RPMI8226 (cell line): ENCODE data around the gene CTSL.
"Not testable (repeated sequence)": the region's sequence is repeated elsewhere in the genome, so short reads cannot be mapped to it uniquely, and the experiment has no call there.

Experiments used
- DNase-seq: peaks from one replicate; pipeline ENCODE4 v3.0.0-alpha.2; 2015

The CTSL gene

GRCh38 chr9:87722393-87723088 lies 3.4 kb upstream of the CTSL start:
- DNase-seq, result peak; percentile 32

- no peak for DNase-seq
Measured at GRCh38 chr9:87725356-87725899, 491 bp upstream of the CTSL start.

GRCh38 chr9:87729246-87729645 lies 3.3 kb downstream of the CTSL start:
- DNase-seq, result no peak

GRCh38 chr9:87731321-87731720 lies 5.4 kb downstream of the CTSL start:
- no peak for DNase-seq

GRCh38 chr9:87732344-87732743 lies 6.4 kb downstream of the CTSL start:
- DNase-seq, result no peak

GRCh38 chr9:87732756-87733155 lies 6.8 kb downstream of the CTSL start:
- no peak for DNase-seq

GRCh38 chr9:87733273-87734052 lies 7.5 kb downstream of the CTSL start:
- no peak for DNase-seq

- no peak for DNase-seq
Measured at GRCh38 chr9:87734106-87734505, 8.2 kb downstream of the CTSL start.

GRCh38 chr9:87739546-87739945 lies 13.6 kb downstream of the CTSL start:
- DNase-seq, result no peak

- no peak for DNase-seq
Measured at GRCh38 chr9:87740209-87740608, 14.3 kb downstream of the CTSL start.

GRCh38 chr9:87741326-87741725 lies 15.4 kb downstream of the CTSL start:
- DNase-seq, result no peak

- no peak for DNase-seq
Measured at GRCh38 chr9:87741891-87742290, 16.0 kb downstream of the CTSL start.

GRCh38 chr9:87742813-87743428 lies 17.0 kb downstream of the CTSL start:
- DNase-seq, result no peak

- not testable (repeated sequence) for DNase-seq
Measured at GRCh38 chr9:87744247-87744646, 18.3 kb downstream of the CTSL start.

GRCh38 chr9:87746186-87746585 lies 20.3 kb downstream of the CTSL start:
- no peak for DNase-seq

- no peak for DNase-seq
Measured at GRCh38 chr9:87748881-87749280, 23.0 kb downstream of the CTSL start.

- DNase-seq, result no peak
Measured at GRCh38 chr9:87749335-87750035, 23.6 kb downstream of the CTSL start.

- DNase-seq, result no peak
Measured at GRCh38 chr9:87750726-87751125, 24.8 kb downstream of the CTSL start.

GRCh38 chr9:87751423-87751822 lies 25.5 kb downstream of the CTSL start:
- DNase-seq, result no peak

GRCh38 chr9:87751868-87752267 lies 25.9 kb downstream of the CTSL start:
- DNase-seq, result no peak

GRCh38 chr9:87753313-87753712 lies 27.4 kb downstream of the CTSL start:
- DNase-seq, result no peak

- not testable (repeated sequence) for DNase-seq
Measured at GRCh38 chr9:87758330-87758729, 32.4 kb downstream of the CTSL start.

GRCh38 chr9:87759980-87760379 lies 34.1 kb downstream of the CTSL start:
- DNase-seq, result not testable (repeated sequence)
